Parathyroid adenoma (tissue), 2 donors: ENCODE results near the gene ABCC1.

Experiments used
- H2AFZ ChIP-seq: fragments of 300-600 bp; sonication (generic); one replicate; pipeline ENCODE4 v1.7.0; 2017; ENCODE audit warnings: antibody characterized with exemption, mild to moderate bottlenecking
- H3K27ac ChIP-seq: fragments of 300-600 bp; sonication (generic); one replicate; pipeline ENCODE4 v1.7.0; 2017
- H3K27me3 ChIP-seq: fragments of 300-600 bp; sonication (generic); one replicate; pipeline ENCODE4 v1.7.0; 2017; ENCODE audit warnings: low read length; ENCODE audit not compliant: control insufficient read depth, insufficient read depth
- H3K36me3 ChIP-seq: fragments of 300-600 bp; sonication (generic); one replicate; pipeline ENCODE4 v1.7.0; 2017; ENCODE audit warnings: low read length; ENCODE audit not compliant: control insufficient read depth, insufficient read depth
- H3K4me1 ChIP-seq: fragments of 300-600 bp; sonication (generic); one replicate; pipeline ENCODE4 v1.7.0; 2017; ENCODE audit warnings: control low read depth
- H3K4me2 ChIP-seq: fragments of 300-600 bp; sonication (generic); one replicate; pipeline ENCODE4 v1.7.0; 2017; ENCODE audit warnings: low read length
- H3K4me3 ChIP-seq: fragments of 300-600 bp; sonication (generic); one replicate; pipeline ENCODE4 v1.7.0; 2017; ENCODE audit warnings: low read depth, low read length
- H3K79me2 ChIP-seq: fragments of 300-600 bp; sonication (generic); one replicate; pipeline ENCODE4 v1.7.0; 2017; ENCODE audit warnings: control low read depth
- H3K9ac ChIP-seq: fragments of 300-600 bp; sonication (generic); one replicate; pipeline ENCODE4 v1.7.0; 2017; ENCODE audit warnings: mild to moderate bottlenecking
- H3K9me3 ChIP-seq: fragments of 300-600 bp; sonication (generic); one replicate; pipeline ENCODE4 v1.7.0; 2017; ENCODE audit warnings: low read length; ENCODE audit not compliant: control insufficient read depth
- TF ChIP-seq, protein P1 (sequence below): fragments of 300-600 bp; sonication (generic); IDR thresholded peaks from one replicate; pipeline ENCODE4 v1.7.0; 2017; ENCODE audit warnings: antibody characterized with exemption, mild to moderate bottlenecking
- donor health status: primary hyperparathyroidism.

ABCC1 gene

DNA sequence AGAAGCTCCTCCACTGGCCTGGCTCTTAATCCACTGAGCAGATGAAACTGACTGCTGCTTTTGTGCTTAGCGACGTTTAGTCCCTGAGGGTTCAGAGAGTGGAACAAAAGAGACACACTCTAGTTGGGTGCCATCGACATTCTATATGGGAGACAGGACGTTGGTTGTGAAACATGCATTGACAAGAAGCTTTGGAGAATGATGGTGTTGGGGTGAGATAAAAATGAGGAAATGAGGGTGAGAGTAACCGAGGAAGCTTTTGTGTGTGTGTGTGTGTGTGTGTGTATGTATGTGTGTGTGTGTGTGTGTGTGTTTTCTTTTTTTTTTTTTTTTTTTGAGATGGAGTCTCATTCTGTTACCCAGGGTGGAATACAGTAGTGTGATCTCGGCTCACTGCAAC is 89.5 kb downstream of the ABCC1 start:
- Histone ChIP-seq H3K4me1 (no peaks in the 10 kb centered on the region), H3K4me2 (no peak overlapping the region), H2AFZ (no peak overlapping the region), H3K79me2 (no peaks in the 10 kb centered on the region), H3K27ac (no peak overlapping the region), H3K9me3 (no peaks in the 10 kb centered on the region), H3K36me3 (no peaks in the 10 kb centered on the region), H3K27me3 (no peaks in the 10 kb centered on the region), H3K9ac (no peak overlapping the region), H3K4me3 (no peak overlapping the region)
- TF ChIP-seq, protein P1, sequence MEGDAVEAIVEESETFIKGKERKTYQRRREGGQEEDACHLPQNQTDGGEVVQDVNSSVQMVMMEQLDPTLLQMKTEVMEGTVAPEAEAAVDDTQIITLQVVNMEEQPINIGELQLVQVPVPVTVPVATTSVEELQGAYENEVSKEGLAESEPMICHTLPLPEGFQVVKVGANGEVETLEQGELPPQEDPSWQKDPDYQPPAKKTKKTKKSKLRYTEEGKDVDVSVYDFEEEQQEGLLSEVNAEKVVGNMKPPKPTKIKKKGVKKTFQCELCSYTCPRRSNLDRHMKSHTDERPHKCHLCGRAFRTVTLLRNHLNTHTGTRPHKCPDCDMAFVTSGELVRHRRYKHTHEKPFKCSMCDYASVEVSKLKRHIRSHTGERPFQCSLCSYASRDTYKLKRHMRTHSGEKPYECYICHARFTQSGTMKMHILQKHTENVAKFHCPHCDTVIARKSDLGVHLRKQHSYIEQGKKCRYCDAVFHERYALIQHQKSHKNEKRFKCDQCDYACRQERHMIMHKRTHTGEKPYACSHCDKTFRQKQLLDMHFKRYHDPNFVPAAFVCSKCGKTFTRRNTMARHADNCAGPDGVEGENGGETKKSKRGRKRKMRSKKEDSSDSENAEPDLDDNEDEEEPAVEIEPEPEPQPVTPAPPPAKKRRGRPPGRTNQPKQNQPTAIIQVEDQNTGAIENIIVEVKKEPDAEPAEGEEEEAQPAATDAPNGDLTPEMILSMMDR = no peak

DNA sequence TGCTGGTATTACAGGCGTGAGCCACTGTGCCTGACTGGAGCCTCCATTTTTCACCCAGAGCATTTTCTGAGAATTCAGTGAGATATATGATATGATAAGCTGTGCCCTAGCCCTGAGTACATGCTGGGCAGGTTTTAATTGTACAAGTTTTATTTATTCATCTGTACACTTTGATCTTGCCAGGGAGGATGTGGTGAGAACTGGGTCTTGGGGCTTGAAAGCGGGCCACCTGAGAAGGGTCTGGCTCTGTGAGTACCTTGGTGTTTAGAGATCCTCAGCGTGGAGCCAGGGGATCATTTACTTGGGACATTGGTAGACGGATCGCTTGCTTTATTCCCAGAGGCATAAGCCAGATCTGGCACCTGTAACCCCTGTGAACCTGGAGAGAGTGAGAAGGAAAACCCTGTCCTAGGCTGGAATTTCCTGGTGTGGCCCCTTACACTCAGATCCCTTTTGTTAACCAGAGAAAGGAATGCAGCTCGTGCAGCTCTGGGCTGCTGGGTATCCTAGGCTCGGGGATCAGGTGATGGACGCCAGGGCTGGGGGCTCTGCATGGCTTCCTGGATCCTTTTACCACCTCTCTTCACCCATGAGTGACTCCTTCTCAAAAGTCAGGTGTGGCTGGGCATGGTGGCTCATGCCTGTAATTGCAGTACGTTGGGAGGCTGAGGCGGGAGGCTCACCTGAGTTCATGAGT is 91.9 kb downstream of the ABCC1 start:
- Histone ChIP-seq H3K27me3 (no peaks in the 10 kb centered on the region), H3K4me2 (no peak overlapping the region), H3K27ac (no peak overlapping the region), H3K79me2 (no peaks in the 10 kb centered on the region), H2AFZ (no peak overlapping the region), H3K4me1 (no peaks in the 10 kb centered on the region), H3K9me3 (no peaks in the 10 kb centered on the region), H3K36me3 (no peaks in the 10 kb centered on the region), H3K4me3 (no peak overlapping the region), H3K9ac (no peak overlapping the region)
- TF ChIP-seq, protein P1 = no peak

DNA sequence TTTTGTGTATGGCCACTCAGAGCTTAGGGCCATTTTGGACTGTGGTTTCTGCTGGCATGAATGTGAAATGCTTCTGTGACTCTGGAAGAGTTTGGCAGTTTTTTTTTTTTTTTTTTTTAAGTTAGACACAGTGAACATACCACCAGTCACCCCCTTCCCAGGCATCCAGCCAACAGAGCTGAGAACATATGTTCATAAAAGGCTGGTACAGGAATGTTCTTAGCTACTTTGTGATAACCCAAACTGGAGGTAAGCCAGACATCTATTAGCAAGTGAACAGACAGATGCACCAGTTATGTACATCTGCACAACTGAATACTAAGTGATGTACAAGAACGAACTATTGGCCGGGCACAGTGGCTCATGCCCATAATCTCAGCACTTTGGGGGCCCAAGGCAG is 92.7 kb downstream of the ABCC1 start:
- Histone ChIP-seq H3K4me3 (no peak overlapping the region), H2AFZ (no peak overlapping the region), H3K79me2 (no peaks in the 10 kb centered on the region), H3K27ac (no peak overlapping the region), H3K9me3 (no peaks in the 10 kb centered on the region), H3K9ac (no peak overlapping the region), H3K27me3 (no peaks in the 10 kb centered on the region), H3K36me3 (no peaks in the 10 kb centered on the region), H3K4me2 (no peak overlapping the region), H3K4me1 (no peaks in the 10 kb centered on the region)
- TF ChIP-seq, protein P1 = no peak

DNA sequence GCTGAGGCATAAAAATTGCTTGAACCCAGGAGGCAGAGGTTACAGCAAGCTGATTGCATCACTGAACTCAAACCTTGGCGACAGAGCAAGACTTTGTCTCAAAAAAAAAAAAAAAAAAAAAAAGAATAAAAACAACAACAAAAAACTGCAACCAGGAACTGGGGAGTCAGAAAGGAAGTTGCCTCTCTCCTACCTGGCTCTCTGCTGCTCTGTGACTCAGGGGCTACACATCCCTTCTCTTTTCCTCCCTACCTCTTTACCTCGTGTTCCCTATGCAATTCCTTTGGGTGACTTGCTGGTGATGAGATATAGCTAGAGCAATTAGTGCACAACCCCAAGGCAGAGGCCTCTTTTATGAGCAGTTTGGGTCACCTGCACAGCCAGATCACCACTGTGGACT is 95.9 kb downstream of the ABCC1 start:
- H3K27ac ChIP-seq = no peak overlapping the region
- no peaks in the 10 kb centered on the region for H3K9me3 ChIP-seq
- no peaks in the 10 kb centered on the region for H3K36me3 ChIP-seq
- no peak overlapping the region for H2AFZ ChIP-seq
- no peaks in the 10 kb centered on the region for H3K27me3 ChIP-seq
- no peak overlapping the region for H3K9ac ChIP-seq
- TF ChIP-seq, protein P1 = no peak
- H3K4me3 ChIP-seq = no peak overlapping the region
- no peaks in the 10 kb centered on the region for H3K79me2 ChIP-seq
- H3K4me1 ChIP-seq = no peaks in the 10 kb centered on the region
- no peak overlapping the region for H3K4me2 ChIP-seq

DNA sequence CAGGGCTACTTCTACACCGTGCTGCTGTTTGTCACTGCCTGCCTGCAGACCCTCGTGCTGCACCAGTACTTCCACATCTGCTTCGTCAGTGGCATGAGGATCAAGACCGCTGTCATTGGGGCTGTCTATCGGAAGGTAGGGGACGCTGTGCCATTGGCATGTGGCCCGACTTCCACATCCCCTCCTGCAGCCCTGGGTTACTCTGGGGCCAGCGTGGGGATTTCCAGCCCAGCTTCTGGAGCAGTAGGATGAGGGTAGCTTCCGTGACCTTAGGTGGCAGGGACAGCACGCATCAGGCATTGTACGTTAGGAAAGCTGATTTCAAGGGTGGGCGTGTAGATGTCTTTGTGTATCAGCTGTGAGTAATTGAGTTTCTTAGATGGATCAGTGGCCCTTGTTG is 96.5 kb downstream of the ABCC1 start:
- H3K4me3 ChIP-seq = no peak overlapping the region
- H3K9ac ChIP-seq = no peak overlapping the region
- H3K27me3 ChIP-seq = no peaks in the 10 kb centered on the region
- TF ChIP-seq, protein P1 = no peak
- H3K36me3 ChIP-seq = no peaks in the 10 kb centered on the region
- H3K79me2 ChIP-seq = no peaks in the 10 kb centered on the region
- H3K9me3 ChIP-seq = no peaks in the 10 kb centered on the region
- no peaks in the 10 kb centered on the region for H3K4me1 ChIP-seq
- no peak overlapping the region for H3K4me2 ChIP-seq
- H2AFZ ChIP-seq = no peak overlapping the region
- H3K27ac ChIP-seq = no peak overlapping the region
